Nephron (organoid): ENCODE data around the gene PCBD1.

ENCODE experiments used
- H3K27ac Mint-ChIP-seq, 3 experiments: 2 replicates each; pipeline ENCODE4 v1.8.0; 2020; ENCODE audit warnings: mixed read lengths in 3 of 3, mild to moderate bottlenecking in 2 of 3, moderate library complexity in 1 of 3
- H3K27me3 Mint-ChIP-seq: 2 replicates; pipeline ENCODE4 v1.8.0; 2021; ENCODE audit warnings: low read depth, mild to moderate bottlenecking, moderate library complexity, mixed read lengths
- H3K36me3 Mint-ChIP-seq: 2 replicates; pipeline ENCODE4 v1.8.0; 2020; ENCODE audit warnings: low read depth, mixed read lengths
- H3K4me1 Mint-ChIP-seq: 2 replicates; pipeline ENCODE4 v1.8.0; 2020; ENCODE audit warnings: mixed read lengths
- H3K4me3 Mint-ChIP-seq, 3 experiments: 2 replicates each; pipeline ENCODE4 v1.8.0; 2020; ENCODE audit warnings: mild to moderate bottlenecking in 3 of 3, mixed read lengths in 3 of 3, moderate library complexity in 2 of 3
- H3K9me3 Mint-ChIP-seq: 2 replicates; pipeline ENCODE4 v1.8.0; 2020; ENCODE audit warnings: mixed read lengths
- TF ChIP-seq, protein P1 (sequence below), 3 experiments: fragments of 200-600 bp; sonication (generic); IDR thresholded peaks; one replicate each; pipeline ENCODE4 v1.5.0; 2021; ENCODE audit warnings: antibody characterized with exemption in 3 of 3; ENCODE audit not compliant: unreplicated experiment in 3 of 3

Gene PCBD1

DNA sequence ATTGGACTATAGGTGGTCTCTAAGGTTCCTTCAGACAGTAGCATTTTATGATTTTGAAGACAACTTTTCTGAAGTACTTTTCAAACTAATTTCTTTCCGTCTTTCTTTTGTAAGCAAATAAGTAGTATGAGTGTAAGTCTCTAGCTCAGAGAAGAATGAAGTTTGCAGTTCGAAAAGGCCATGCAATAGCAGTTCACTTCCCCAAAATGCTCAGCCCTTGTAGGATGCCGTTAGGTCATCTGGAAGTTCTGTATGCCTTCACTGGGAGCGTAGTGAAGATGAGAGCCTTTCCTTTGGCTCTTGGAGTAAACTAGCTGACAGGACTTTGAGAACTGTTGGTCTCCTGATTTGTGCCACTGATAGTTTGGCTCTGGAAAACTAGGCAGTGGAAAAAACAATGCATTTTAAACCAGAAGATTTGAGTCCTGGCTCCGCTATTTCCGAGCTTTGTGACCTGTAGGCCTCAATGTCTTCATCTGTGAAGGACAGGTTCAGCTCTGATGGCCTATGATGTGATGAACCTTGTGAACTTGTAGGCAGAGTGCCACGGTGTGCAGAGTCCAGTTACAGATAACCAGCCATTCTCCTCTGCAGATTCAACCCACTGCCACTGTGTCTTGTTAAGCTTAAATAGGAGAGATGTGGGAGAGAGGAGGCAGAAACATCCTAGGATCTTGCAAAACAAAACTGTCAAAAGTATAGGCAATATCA lies 53.8 kb downstream of the PCBD1 start:
- Mint-ChIP-seq H3K9me3 (no peaks in the 10 kb centered on the region), H3K4me1 (peaks cover 45% of the 10 kb centered on the region), H3K27me3 (no peaks in the 10 kb centered on the region)

DNA sequence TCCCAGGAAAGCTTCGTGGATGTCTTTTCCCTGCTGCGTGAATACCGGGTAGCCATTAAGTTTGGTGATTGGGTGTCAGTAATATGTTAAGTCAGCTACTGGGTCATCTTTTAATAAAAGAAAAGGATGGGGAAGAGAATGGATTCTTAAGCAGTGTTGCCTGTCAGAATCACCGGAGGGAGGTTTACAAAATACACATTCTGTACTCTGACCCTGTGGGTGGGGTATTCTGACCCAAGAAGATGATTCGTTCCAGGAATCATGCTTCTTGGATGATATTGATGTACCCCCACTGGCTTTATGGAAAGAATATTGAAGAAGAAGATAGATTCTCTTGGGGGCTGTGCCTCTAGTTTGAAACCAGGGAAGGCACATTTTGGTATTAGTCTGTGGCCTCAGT lies 54.3 kb downstream of the PCBD1 start:
- H3K36me3 Mint-ChIP-seq: peaks cover 49% of the 10 kb centered on the region
- TF ChIP-seq, protein P1, sequence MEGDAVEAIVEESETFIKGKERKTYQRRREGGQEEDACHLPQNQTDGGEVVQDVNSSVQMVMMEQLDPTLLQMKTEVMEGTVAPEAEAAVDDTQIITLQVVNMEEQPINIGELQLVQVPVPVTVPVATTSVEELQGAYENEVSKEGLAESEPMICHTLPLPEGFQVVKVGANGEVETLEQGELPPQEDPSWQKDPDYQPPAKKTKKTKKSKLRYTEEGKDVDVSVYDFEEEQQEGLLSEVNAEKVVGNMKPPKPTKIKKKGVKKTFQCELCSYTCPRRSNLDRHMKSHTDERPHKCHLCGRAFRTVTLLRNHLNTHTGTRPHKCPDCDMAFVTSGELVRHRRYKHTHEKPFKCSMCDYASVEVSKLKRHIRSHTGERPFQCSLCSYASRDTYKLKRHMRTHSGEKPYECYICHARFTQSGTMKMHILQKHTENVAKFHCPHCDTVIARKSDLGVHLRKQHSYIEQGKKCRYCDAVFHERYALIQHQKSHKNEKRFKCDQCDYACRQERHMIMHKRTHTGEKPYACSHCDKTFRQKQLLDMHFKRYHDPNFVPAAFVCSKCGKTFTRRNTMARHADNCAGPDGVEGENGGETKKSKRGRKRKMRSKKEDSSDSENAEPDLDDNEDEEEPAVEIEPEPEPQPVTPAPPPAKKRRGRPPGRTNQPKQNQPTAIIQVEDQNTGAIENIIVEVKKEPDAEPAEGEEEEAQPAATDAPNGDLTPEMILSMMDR (IDR thresholded peaks at IDR 0.05; ENCODE audit: unreplicated experiment in 3 of 3): no peak
- no peaks in the 10 kb centered on the region for H3K27me3 Mint-ChIP-seq
- H3K4me3 Mint-ChIP-seq: no peak overlapping the region
- no peaks in the 10 kb centered on the region for H3K9me3 Mint-ChIP-seq
- H3K27ac Mint-ChIP-seq: peak overlapping the region in 1 of 3 experiments; percentile 22
- peaks cover 51% of the 10 kb centered on the region for H3K4me1 Mint-ChIP-seq

More for the DNA sequence above, 53.8 kb downstream of the PCBD1 start:
- Mint-ChIP-seq H3K4me3 (no peak overlapping the region), H3K27ac (no peak overlapping the region), H3K36me3 (peaks cover 49% of the 10 kb centered on the region)
- TF ChIP-seq, protein P1 (IDR thresholded peaks at IDR 0.05; ENCODE audit: unreplicated experiment in 3 of 3): no peak

DNA sequence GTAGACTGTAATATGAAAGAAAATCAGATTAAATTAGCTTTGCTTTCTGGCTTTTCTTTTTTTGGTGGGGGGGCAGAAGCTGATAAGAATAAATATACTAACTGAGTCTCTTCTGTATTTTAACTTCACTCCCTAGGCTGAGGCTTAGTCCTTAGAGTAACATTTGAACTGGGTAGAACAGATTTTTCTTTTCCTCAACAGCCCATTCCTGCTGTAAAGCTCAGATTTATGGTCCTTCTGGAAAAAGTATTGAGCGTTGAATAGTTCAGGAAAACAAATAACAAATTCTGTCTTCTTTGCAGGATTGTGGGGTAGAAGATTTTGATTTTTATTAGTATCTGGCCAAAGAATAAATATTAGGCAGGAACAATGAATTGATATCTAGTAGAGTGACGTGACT lies 54.8 kb downstream of the PCBD1 start:
- TF ChIP-seq, protein P1 (IDR thresholded peaks at IDR 0.05; ENCODE audit: unreplicated experiment in 3 of 3): no peak
- Mint-ChIP-seq H3K4me1 (peaks cover 51% of the 10 kb centered on the region), H3K27ac (peak overlapping the region in 2 of 3 experiments; percentile 4 to 22), H3K9me3 (no peaks in the 10 kb centered on the region), H3K27me3 (no peaks in the 10 kb centered on the region), H3K4me3 (no peak overlapping the region), H3K36me3 (peaks cover 49% of the 10 kb centered on the region)
